Activated T-cell treated with anti-CD3 and anti-CD28 coated beads, Interleukin-2, amount 50 U/mL, for 48 hours (primary cell): Measurements from ENCODE around the gene ARL3.
"Not testable (repeated sequence)": the region's sequence is repeated elsewhere in the genome, so short reads cannot be mapped to it uniquely, and the experiment has no call there.

Experiments used
- DNase-seq, 2 experiments: peaks; one replicate each; pipeline ENCODE4 v3.0.0-alpha.2; 2020

Gene ARL3

DNA sequence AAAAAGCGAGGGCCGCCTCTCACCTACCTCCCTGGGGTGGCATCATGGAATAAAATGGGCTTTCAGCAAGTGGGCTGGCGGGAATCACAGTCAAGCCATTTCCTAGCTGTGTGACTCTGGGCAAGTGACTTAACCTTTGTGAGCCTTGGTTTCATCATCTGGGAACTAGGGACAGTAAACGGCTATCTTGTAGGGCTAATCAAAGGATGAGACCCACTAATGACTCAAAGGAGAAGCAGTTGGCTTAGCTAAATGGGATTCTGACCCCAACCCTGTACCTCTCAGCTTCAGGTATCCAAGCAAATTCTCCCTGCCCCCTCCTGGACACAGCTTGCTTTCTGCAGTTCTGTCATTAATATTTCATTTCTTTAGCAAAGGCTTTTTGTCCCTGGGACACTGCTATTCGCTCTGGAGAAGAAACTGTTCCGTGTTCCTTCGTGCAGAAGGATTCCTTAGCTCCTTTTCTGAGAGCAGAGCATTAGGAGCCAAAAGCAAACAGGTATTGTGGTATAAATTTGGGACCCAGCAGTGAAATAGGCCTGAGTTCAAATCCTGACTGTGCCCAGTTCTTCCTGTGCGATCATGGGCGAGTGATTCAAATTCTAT lies 44.0 kb downstream of the ARL3 start:
- DNase-seq, result no peak

DNA sequence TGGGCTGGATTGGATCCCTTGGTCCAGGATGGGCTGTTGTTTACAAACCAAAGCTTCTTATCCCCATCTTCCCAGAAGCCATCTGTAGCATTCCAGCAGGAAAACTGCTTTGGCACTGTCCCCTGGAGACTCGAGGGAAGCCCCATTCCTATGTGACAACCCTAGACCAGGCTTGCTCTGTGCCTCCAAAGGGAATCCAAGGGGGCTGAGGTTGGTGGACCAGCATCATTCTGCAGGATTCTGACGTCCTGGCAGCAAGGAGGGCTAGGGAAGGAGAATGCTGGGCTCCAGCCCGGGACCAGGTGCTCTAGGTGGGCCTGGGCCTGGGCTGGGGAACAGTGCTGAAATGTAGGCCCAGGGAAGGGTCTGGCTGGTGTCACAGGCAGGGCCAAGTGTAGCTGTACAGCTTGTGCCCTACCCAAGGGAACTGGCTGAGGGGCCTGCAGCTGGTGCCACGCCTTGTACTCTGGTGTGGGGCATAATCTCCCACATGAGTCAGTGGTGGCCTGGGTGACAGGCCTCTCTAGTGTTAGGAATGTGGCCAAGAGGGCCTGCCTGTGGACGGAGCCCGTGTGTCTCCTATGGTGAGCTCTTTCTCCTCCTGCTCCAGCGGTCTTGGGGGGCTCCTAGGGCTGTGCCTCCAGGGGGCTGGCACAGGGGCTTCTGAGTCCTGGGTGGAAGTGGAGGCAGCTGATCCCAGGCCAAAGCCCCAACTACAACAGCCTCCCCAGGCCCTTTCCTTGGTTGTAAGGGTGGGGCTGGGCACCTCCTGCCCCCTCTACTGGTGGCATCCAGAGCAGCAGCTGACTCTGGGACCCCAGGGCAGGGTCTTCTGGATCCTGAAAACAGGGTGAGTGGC lies 44.8 kb downstream of the ARL3 start:
- peak; percentile 53 to 56 for DNase-seq

GRCh38 chr10:102668326-102669107 lies 45.7 kb downstream of the ARL3 start:
- no peak for DNase-seq

- DNase-seq, result not testable (repeated sequence)
Observed at GRCh38 chr10:102667411-102667810, 46.8 kb downstream of the ARL3 start.

- no peak for DNase-seq
Observed at GRCh38 chr10:102665904-102666509, 48.2 kb downstream of the ARL3 start.

GRCh38 chr10:102661658-102662028 lies 52.6 kb downstream of the ARL3 start:
- DNase-seq, result no peak

GRCh38 chr10:102660888-102661657 lies 53.1 kb downstream of the ARL3 start:
- DNase-seq, result peak; percentile 85 to 89

DNA sequence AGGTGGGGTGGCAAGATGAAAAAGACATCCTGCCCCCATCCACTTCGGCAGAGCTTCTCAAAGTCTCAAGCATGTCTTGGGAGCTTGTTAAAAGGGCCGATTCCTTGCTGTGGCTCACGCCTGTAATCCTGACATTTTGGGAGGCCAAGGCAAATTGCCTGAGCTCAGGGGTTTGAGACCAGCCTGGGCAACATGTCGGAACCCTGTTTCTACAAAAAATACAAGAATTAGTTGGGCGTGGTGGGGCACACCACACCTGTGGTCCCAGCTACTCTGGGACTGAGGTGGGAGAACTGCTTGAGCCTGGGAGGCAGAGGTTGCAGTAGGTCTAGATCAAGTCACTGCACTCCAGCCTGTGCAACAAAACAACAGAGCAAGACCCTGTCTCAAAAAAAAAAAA lies 55.4 kb downstream of the ARL3 start:
- no peak for DNase-seq

- no peak for DNase-seq
Observed at GRCh38 chr10:102657984-102658724, 56.0 kb downstream of the ARL3 start.

- no peak for DNase-seq
Observed at GRCh38 chr10:102657451-102657850, 56.7 kb downstream of the ARL3 start.

DNA sequence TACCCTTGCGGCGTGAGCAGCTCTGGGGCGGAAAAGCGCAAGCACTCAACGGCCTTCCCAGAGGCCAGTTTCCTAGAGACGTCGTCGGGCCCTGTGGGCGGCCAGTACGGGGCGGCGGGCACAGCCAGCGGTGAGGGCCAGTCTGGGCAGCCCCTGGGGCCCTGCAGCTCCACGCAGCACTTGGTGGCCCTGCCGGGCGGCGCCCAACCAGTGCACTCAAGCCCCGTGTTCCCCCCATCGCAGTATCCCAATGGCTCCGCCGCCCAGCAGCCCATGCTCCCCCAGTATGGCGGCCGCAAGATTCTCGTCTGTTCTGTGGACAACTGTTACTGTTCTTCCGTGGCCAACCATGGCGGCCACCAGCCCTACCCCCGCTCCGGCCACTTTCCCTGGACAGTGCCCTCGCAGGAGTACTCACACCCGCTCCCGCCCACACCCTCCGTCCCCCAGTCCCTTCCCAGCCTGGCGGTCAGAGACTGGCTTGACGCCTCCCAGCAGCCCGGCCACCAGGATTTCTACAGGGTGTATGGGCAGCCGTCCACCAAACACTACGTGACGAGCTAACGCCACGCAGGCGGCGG lies 57.3 kb downstream of the ARL3 start:
- DNase-seq, result no peak

DNA sequence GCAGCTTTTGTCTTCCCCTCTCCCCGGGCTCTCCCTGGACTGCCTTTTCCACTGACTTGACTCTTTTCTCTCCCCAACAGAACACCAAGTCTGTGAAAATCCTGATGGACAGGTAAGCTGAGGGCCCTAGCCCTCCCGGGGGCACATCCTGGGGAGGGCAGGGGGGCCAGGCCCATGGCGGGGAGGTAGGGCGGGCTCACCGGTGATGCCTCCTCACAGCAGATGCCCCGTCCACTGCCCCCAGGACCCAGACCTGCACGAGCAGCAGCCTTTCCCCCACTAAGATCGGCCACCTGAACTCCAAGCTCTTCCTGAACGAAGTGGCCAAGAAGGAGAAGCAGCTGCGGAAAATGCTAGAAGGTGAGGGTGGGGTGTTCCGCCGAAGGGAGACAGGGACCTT lies 58.2 kb downstream of the ARL3 start:
- DNase-seq, result no peak

- no peak for DNase-seq
Observed at GRCh38 chr10:102654969-102655368, 59.2 kb downstream of the ARL3 start.

GRCh38 chr10:102654566-102654965 lies 59.6 kb downstream of the ARL3 start:
- DNase-seq, result no peak

DNA sequence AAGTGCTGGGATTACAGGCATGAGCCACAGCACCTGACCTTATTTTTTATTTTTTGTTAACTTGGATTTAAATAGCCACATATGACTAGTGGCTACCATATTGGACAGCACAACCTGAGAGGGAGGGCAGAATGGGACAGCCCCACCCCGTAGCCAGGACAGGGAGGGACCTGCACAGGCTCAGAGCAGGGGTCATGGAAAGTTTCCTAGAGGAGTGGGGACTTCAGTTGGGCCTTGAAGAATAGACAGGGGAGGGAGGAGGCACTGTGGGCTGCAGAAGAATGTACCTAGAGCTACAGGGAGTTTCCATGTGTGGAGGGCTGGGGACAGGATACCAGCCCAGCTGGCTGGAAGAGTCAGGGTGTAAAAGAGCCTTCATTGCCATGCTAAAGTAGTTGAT lies 61.1 kb downstream of the ARL3 start:
- DNase-seq, result no peak

- DNase-seq, result peak in 1 of 2 experiments; percentile 34
Observed at GRCh38 chr10:102652170-102652916, 61.9 kb downstream of the ARL3 start.

DNA sequence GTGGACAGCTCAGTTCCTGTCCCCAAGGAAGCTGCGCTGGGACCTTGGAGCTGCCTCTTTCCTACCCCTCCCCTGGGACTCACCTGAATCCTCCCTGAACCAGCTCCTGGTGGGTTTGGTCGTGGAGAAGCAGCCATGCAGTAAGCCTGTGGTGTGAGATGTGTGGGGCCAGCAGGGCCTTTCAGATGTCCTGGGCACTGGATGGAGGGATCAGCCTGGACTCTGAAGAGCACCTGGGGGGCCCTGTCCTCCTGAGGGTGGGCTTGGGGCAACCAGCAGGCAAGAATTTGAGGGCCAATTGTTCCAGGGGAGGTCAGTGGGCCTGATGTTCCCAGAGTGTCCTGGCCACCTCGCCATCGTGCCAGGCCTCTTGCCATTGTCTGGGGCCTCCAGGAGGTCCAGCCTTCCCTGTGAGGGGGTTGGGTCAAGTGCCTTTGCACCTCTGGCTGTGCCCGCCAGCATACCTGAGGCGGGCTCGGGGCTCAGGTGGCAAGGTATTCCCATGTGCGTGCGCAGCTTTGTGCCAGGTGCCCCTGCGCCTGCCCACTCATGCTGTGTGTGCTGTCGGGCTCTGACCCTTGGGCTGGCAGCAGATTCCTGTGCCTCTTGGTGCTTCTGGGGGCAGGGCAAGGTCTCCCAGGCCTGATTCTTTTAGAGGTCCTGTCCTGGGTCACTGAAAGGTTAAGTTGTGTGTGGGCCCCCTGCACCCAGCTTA lies 62.6 kb downstream of the ARL3 start:
- DNase-seq, result no peak

GRCh38 chr10:102650655-102651454 lies 63.3 kb downstream of the ARL3 start:
- no peak for DNase-seq
